ENCODE results near the gene SHC3.

Gene SHC3

GRCh38 chr9:88983865-88984542 is 194.6 kb downstream of the SHC3 start:
- Histone ChIP-seq H3K4me3 (no peak overlapping the region), H3K27ac (no peak overlapping the region)
- no peak for TF ChIP-seq CTCF (IDR thresholded peaks at IDR 0.05)
- DNase-seq (ENCODE audit: low spot score), result no peak

- peak; percentile 8 for DNase-seq (ENCODE audit: low spot score)
- TF ChIP-seq CTCF (IDR thresholded peaks at IDR 0.05), result no peak
- Histone ChIP-seq H3K4me3 (no peak overlapping the region), H3K27ac (peak overlapping the region; percentile 27 to 45)
Measured at GRCh38 chr9:88980740-88981203, 197.8 kb downstream of the SHC3 start.

GRCh38 chr9:88979791-88980190 is 198.8 kb downstream of the SHC3 start:
- DNase-seq (ENCODE audit: low spot score), result peak; percentile 35
- Histone ChIP-seq H3K4me3 (no peak overlapping the region), H3K27ac (peak overlapping the region in 1 of 2 donors; percentile 45)
- TF ChIP-seq CTCF (IDR thresholded peaks at IDR 0.05), result no peak

- DNase-seq (ENCODE audit: low spot score), result peak; percentile 45
- Histone ChIP-seq H3K27ac (no peak overlapping the region), H3K4me3 (no peak overlapping the region)
- TF ChIP-seq CTCF (IDR thresholded peaks at IDR 0.05), result no peak
Measured at GRCh38 chr9:88979021-88979420, 199.6 kb downstream of the SHC3 start.

- Histone ChIP-seq H3K4me3 (no peak overlapping the region), H3K27ac (no peak overlapping the region)
- TF ChIP-seq CTCF (IDR thresholded peaks at IDR 0.05), result no peak
- no peak for DNase-seq (ENCODE audit: low spot score)
Measured at GRCh38 chr9:88978034-88978433, 200.6 kb downstream of the SHC3 start.

GRCh38 chr9:88976890-88977257 is 201.7 kb downstream of the SHC3 start:
- DNase-seq (ENCODE audit: low spot score), result peak; percentile 49
- Histone ChIP-seq H3K4me3 (no peak overlapping the region), H3K27ac (no peak overlapping the region)
- no peak for TF ChIP-seq CTCF (IDR thresholded peaks at IDR 0.05)
